Hepatocyte (in vitro differentiated cells): Measurements from ENCODE around the gene PTPRN2. TPM values are rescaled to one million over a fixed set of nuclear protein-coding genes. Genes with fewer than 3 reads are reported as not detected.

Source experiments
- DNase-seq: peaks from one replicate; pipeline ENCODE4 v3.0.0-alpha.2; 2016; ENCODE audit warnings: low spot score
- H2AFZ ChIP-seq: fragments of 200-600 bp; sonication (generic); 2 replicates; pipeline ENCODE4 v1.6.0; 2016; ENCODE audit warnings: antibody characterized with exemption, mild to moderate bottlenecking
- H3K27ac ChIP-seq: fragments of 200-600 bp; sonication (generic); 2 replicates; pipeline ENCODE4 v1.5.1; 2016; ENCODE audit warnings: mild to moderate bottlenecking
- H3K27me3 ChIP-seq: fragments of 200-600 bp; sonication (generic); 2 replicates; pipeline ENCODE4 v1.6.1; 2016
- H3K36me3 ChIP-seq: fragments of 200-600 bp; sonication (generic); replicated peaks from 2 replicates; pipeline ENCODE4 v1.5.1; 2016; ENCODE audit warnings: low read depth; ENCODE audit not compliant: insufficient read depth
- H3K4me1 ChIP-seq: fragments of 200-600 bp; sonication (generic); 2 replicates; pipeline ENCODE4 v1.5.1; 2016; ENCODE audit warnings: mild to moderate bottlenecking, moderate library complexity; ENCODE audit not compliant: insufficient read depth
- H3K4me2 ChIP-seq: fragments of 200-600 bp; sonication (generic); 2 replicates; pipeline ENCODE4 v1.6.0; 2016
- H3K4me3 ChIP-seq: fragments of 200-600 bp; sonication (generic); 2 replicates; pipeline ENCODE4 v1.5.1; 2016; ENCODE audit warnings: mild to moderate bottlenecking
- H3K79me2 ChIP-seq: fragments of 200-600 bp; sonication (generic); 2 replicates; pipeline ENCODE4 v1.6.0; 2017; ENCODE audit warnings: mild to moderate bottlenecking
- H3K9me2 ChIP-seq: fragments of 200-600 bp; sonication (generic); replicated peaks from 2 replicates; pipeline ENCODE4 v1.6.0; 2017; ENCODE audit warnings: mild to moderate bottlenecking; ENCODE audit not compliant: insufficient read depth
- H3K9me3 ChIP-seq: fragments of 200-600 bp; sonication (generic); 2 replicates; pipeline ENCODE4 v1.5.1; 2016; ENCODE audit warnings: low read depth, mild to moderate bottlenecking
- H4K20me1 ChIP-seq: fragments of 200-600 bp; sonication (generic); 2 replicates; pipeline ENCODE4 v1.6.0; 2016; ENCODE audit warnings: mild to moderate bottlenecking; ENCODE audit not compliant: insufficient read depth, poor library complexity, severe bottlenecking
- EZH2 ChIP-seq: fragments of 200-600 bp; sonication (generic); IDR thresholded peaks from 2 replicates; pipeline ENCODE4 v1.6.1; 2016; ENCODE audit warnings: antibody characterized with exemption, mild to moderate bottlenecking, borderline replicate concordance
- EZH2phosphoT487 ChIP-seq: fragments of 200-600 bp; sonication (generic); IDR thresholded peaks from one replicate; pipeline ENCODE4 v1.6.1; 2018; ENCODE audit warnings: antibody characterized with exemption, mild to moderate bottlenecking, low read depth, moderate library complexity; ENCODE audit not compliant: unreplicated experiment, severe bottlenecking
- WGBS: methylation state at CpG from one replicate; pipeline ENCODE4 v1.1.6; 2016; ENCODE audit warnings: low lambda C conversion rate; ENCODE audit errors: missing lambda C conversion rate; 5-methylcytosine and 5-hydroxymethylcytosine counted together
- polyA plus RNA-seq: library from polyadenylated mRNA; unstranded; fragments of >200 nt; fragmentation: Nextera tagmentation; extraction: Ambion mirVana; gene quantifications from 2 replicates; pipeline ENCODE4 v1.2.1, GENCODE V29; 2016
- total RNA-seq: library from RNA; depleted of rRNA; stranded (reverse); fragments of >200 nt; gene quantifications from 2 replicates; pipeline ENCODE4 v1.2.3, GENCODE V29; 2014
- TF ChIP-seq, protein P1 (sequence below): fragments of 200-600 bp; sonication (generic); IDR thresholded peaks from 2 replicates; pipeline ENCODE4 v1.5.1; 2016; ENCODE audit warnings: antibody characterized with exemption, mild to moderate bottlenecking; ENCODE audit not compliant: poor library complexity

PTPRN2 gene
- total and polyA plus RNA-seq, 2 experiments from 2014 or later = 2.1 to 3.3 TPM

DNA sequence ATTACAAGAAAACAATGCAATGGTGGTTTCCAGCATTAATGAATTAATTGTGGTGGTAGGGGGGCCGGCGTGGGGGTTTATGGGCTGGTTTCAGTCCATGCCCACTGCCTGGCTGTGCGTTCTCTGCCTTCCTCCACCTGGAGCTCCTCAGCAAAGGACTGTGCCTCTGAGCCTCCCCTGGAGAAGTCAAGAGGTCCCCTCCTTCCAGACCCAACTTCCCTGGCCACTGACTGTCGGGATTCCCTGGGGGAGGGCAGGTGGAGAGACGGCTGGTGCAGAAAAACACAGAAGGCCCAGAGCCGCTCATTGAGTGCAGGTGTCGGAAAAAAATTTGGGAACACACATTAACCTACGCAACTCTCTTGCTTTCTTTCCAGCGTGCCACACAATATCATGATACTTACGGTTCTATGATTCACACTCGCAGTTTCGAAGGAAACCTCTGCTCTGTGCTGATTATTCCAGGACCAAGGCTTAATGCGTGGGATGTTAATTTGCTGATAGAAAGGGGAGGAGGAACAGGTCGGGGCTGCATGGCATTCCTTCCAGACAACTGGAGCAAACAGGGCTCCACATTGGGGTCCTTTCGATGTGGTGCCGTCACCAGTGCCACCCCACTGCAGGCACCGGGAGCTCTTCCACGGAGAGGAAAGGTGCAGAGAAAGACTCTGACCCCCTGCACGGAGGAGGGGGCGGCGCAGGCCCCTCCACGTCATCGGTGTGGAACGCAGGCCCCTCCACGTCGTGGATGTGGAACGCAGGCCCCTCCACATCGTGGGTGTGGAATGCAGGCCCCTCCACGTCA, 744.1 kb downstream of the PTPRN2 start:
- H3K27ac ChIP-seq = no peak overlapping the region
- H3K4me2 ChIP-seq = no peak overlapping the region
- H2AFZ ChIP-seq = no peak overlapping the region
- H3K4me3 ChIP-seq = no peak overlapping the region
- WGBS = 88% methylated on average over 28 of the region's 29 CpGs
- H3K36me3 ChIP-seq = no peaks in the 10 kb centered on the region
- H3K4me1 ChIP-seq = no peaks in the 10 kb centered on the region
- TF ChIP-seq, protein P1, sequence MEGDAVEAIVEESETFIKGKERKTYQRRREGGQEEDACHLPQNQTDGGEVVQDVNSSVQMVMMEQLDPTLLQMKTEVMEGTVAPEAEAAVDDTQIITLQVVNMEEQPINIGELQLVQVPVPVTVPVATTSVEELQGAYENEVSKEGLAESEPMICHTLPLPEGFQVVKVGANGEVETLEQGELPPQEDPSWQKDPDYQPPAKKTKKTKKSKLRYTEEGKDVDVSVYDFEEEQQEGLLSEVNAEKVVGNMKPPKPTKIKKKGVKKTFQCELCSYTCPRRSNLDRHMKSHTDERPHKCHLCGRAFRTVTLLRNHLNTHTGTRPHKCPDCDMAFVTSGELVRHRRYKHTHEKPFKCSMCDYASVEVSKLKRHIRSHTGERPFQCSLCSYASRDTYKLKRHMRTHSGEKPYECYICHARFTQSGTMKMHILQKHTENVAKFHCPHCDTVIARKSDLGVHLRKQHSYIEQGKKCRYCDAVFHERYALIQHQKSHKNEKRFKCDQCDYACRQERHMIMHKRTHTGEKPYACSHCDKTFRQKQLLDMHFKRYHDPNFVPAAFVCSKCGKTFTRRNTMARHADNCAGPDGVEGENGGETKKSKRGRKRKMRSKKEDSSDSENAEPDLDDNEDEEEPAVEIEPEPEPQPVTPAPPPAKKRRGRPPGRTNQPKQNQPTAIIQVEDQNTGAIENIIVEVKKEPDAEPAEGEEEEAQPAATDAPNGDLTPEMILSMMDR = no peak
- no peak for TF ChIP-seq EZH2phosphoT487
- no peak for TF ChIP-seq EZH2
- H4K20me1 ChIP-seq = no peaks in the 10 kb centered on the region
- H3K9me3 ChIP-seq = no peaks in the 10 kb centered on the region
- H3K79me2 ChIP-seq = no peaks in the 10 kb centered on the region
- DNase-seq = no peak
- H3K27me3 ChIP-seq = no peaks in the 10 kb centered on the region
- no peaks in the 10 kb centered on the region for H3K9me2 ChIP-seq

DNA sequence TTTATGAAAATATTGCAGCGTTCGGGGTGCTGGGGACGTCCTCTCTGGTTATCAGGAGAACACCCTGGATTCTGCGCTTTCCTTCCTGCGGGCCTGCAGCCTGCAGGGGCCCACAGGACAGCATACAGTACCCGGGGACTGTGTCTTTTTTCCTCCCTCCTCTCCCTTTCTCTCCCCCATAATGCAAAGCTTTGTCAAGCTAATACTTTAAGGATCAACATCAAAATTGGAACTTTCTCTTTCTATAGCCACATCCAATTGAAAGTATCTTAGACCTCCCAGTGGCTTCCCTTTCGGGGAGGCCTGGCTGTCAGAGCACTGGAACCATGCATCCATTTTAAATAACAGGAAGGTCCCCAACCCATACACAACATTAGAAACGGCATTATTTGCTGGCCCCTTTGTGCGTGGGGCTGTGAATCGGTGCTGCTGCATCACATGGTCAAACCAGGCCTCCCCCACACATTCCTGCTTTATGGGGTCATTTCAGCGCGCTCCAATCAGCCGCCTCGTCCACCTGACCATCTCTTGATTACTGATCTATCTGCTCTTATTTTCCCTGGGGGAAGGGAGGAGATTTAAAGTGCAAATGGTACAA, 745.8 kb downstream of the PTPRN2 start:
- TF ChIP-seq, protein P1 = no peak
- TF ChIP-seq EZH2phosphoT487 = no peak
- TF ChIP-seq EZH2 = no peak
- H3K4me3 ChIP-seq = no peak overlapping the region
- WGBS = 73% methylated on average over 14 of the region's 14 CpGs
- H3K4me2 ChIP-seq = no peak overlapping the region
- no peaks in the 10 kb centered on the region for H3K4me1 ChIP-seq
- no peaks in the 10 kb centered on the region for H3K9me2 ChIP-seq
- H3K27ac ChIP-seq = no peak overlapping the region
- no peak overlapping the region for H2AFZ ChIP-seq
- H3K36me3 ChIP-seq = no peaks in the 10 kb centered on the region
- DNase-seq = no peak
- H3K79me2 ChIP-seq = no peaks in the 10 kb centered on the region
- no peaks in the 10 kb centered on the region for H3K9me3 ChIP-seq
- H4K20me1 ChIP-seq = no peaks in the 10 kb centered on the region
- no peaks in the 10 kb centered on the region for H3K27me3 ChIP-seq

DNA sequence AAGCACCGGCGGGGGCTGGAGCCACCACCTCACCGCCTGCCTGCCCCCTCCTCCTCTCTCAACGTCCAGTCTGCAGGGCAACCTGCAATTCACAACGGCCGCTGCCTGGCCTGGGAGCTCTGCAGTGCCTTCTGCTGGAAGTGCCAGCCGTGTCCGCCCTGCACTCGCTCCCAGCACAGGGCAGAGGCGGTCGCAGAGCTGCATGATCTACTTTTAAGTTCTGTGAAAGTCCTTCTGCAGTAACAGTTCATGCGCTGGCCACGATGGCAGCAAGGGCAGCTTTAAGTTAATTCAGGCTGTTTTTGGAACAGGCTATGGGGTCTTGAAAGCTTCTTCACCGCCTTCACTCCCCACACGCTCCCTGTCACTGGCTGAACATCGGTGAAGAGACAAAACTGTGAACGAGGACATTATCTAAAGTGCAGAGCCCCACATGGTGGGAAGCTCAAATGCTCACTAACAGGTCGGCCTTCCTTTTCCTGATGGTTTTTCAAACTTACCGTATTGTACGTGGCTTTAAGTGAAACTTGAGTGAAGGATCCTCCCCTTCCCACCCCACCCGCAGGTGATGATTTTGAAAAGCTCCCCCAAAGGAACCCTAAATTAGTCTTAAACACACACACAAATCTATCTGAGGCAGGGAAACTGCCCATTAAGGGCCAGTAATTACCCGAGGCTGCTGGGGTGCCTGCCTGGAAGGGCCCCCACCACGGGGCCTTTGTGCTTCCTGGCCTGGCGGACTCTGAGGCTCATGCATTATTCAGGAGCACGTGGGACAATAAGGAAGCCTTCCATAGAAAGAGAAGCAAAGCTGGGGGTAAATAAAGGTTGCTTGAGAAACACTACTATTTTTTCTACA, 746.5 kb downstream of the PTPRN2 start:
- Histone ChIP-seq H4K20me1 (no peaks in the 10 kb centered on the region), H3K27ac (no peak overlapping the region), H3K4me3 (no peak overlapping the region), H3K9me3 (no peaks in the 10 kb centered on the region), H3K27me3 (no peaks in the 10 kb centered on the region), H2AFZ (no peak overlapping the region), H3K36me3 (no peaks in the 10 kb centered on the region), H3K79me2 (no peaks in the 10 kb centered on the region), H3K4me1 (no peaks in the 10 kb centered on the region), H3K4me2 (no peak overlapping the region), H3K9me2 (no peaks in the 10 kb centered on the region)
- DNase-seq = no peak
- no peak for TF ChIP-seq EZH2phosphoT487
- no peak for TF ChIP-seq EZH2
- TF ChIP-seq, protein P1 = no peak
- 62% methylated on average over 25 of the region's 25 CpGs for WGBS
